ENCODE results near the gene NDUFC2.

DNA sequence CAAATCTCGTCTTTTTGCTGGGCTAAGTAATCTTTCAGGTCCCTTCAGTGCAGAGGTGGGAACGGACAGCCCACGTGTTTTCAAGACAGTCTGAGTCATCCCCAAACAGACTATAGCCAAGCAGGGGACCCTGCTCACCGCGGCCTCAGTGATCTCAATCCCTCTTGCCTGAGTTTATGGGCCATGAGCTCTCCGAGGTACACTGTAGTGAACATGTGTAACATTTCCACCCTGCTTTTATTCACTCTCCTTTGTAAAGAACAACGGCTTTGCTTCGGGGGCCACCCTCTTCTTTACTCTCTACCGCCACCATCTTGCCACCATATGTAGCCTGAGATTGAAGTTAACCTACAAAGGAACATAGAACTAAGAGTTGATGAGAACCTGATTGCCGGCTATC is 45.0 kb downstream of the NDUFC2 start:
- TF ChIP-seq CTCF (conservative IDR thresholded peaks at IDR 0.05) (no peak), ZFX (IDR thresholded peaks at IDR 0.05) (no peak)
